GM12891 (cell line): ENCODE data around the gene CXCR6.

Experiments used
- DNase-seq: peaks from one replicate; pipeline ENCODE4 v3.0.0; 2011; ENCODE audit warnings: low spot score; ENCODE audit not compliant: insufficient read length
- FAIRE-seq: peaks from 2 replicates; lab custom pipeline; 2011; peaks lifted over from hg19 to GRCh38; lab: Jason Lieb, UNC
- PAX5 ChIP-seq: IDR thresholded peaks from 2 replicates; pipeline ENCODE4 v1.6.1; 2011; ENCODE audit warnings: low read length, moderate library complexity, mild to moderate bottlenecking; ENCODE audit not compliant: insufficient read depth, severe bottlenecking
- POLR2A ChIP-seq: IDR thresholded peaks from 2 replicates; pipeline ENCODE4 v1.6.1; 2011; ENCODE audit warnings: low read depth, low read length, control low read depth
- POLR2AphosphoS5 ChIP-seq: IDR thresholded peaks from 2 replicates; pipeline ENCODE4 v1.6.1; 2011; ENCODE audit warnings: low read depth, low read length, control low read depth
- POU2F2 ChIP-seq: IDR thresholded peaks from 2 replicates; pipeline ENCODE4 v1.6.1; 2011; ENCODE audit warnings: low read depth, mild to moderate bottlenecking, control low read depth, low read length, moderate library complexity
- SPI1 ChIP-seq: IDR thresholded peaks from 2 replicates; pipeline ENCODE4 v1.6.1; 2011; ENCODE audit warnings: low read depth, low read length, control low read depth
- TAF1 ChIP-seq: IDR thresholded peaks from 2 replicates; pipeline ENCODE4 v1.6.1; 2011; ENCODE audit warnings: low read depth, low read length, control low read depth

The CXCR6 gene

DNA sequence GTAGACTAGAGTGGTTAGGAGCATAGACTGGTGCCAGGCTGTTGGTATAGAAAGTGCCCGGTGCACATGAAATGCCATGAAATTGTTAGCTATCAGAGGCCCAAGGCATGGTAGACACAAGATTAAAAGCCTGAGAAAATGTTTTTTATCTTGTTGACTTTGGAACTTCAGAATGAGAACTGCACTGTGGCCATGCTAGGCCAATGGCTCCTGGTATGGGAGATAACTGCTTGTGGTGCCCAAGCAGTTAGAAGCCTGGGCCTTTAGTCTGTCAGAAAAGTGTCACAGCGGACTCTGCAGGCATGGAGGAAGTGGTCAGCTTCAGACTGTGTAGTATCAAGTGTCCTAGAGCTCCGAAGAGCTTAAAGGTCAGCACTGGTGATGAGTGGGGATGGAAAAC is 40.5 kb downstream of the CXCR6 start:
- TF ChIP-seq POU2F2 (no peak), PAX5 (no peak), TAF1 (no peak), SPI1 (no peak), POLR2A (no peak), POLR2AphosphoS5 (no peak)
- FAIRE-seq (no peak), DNase-seq (no peak)

DNA sequence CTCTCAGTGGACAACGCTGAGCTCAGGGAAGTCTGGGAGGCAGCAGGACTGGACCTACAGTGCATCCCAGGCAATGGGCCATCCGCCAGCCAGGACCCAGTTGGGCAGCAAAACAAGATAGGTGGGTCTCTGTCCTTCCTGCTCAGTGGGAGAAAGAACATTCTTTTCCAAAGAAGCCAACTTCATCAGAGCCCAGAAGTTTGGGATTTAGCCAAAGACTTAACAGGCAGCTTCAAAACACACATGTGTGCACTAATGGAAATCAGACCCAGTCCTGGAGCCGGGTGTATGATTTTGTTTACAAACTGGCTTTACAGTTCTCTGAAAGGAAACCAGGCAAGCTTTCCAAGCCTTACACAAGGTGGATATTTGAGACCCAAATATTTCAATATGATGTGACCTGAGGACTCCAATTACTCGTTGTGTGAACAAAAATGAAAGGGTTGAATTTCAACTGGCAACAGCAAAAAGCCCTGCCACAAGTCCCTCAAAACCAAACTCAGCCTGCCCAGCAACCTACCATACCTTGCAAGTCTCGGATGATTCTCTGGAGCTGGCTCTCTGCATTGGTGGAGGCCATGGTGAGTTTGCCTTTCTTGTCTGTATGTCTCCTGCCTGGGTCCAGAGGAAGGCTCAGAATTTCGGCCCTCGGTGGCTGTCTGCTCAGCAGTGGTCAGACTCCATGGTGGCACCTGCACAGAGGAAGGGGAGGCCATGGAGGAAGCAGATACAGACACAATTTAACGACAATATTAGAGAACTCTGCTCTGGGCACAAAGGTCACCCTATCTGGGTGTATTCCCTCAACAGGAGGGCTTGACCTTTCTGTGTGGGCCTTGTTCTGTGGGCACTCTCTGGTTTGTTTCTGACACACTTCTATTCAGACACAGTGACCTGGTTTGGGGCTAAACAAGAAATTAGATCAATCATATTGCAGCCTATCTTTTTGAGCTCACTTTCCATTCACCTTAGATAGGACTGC is 41.4 kb downstream of the CXCR6 start:
- no peak for FAIRE-seq
- no peak for DNase-seq
- no peak for TF ChIP-seq POU2F2
- TF ChIP-seq POLR2A, result no peak
- no peak for TF ChIP-seq SPI1
- TF ChIP-seq TAF1, result no peak
- no peak for TF ChIP-seq PAX5
- no peak for TF ChIP-seq POLR2AphosphoS5

DNA sequence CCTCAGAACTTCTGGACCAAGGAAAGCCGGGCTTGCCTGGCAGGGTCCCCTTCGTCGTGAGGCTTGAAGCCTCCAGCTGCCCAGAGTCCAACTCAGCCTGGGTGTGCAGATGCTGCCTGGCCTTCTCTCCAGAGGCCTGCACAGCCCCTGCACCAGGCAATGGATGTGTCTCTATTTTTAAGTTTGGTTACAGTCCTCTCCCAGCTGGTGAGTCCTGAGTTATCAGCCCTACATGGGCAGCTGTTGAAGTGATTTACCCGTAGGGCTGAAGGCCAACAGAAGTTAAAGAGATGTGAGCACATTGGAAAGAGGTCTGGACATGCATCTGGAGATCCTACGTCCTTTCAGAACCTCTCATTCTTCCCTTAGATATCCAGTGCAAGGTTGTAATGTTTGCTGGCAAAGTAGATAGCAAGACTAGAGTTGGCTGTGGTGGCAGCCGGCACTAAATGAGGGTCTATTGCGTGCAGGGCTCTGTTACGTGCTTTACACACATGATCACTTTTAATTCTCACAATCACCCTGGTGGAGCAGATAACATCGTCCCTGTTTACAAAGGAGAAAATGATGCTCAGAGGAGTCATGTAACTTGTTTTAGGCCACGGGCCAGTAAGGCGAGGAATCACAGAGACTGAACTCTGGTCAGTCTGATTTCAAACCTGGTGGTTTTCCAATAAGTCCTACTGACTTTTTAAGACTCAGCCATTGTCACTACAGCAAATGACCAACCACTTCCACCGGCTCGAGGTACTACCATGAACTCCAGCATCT is 42.5 kb downstream of the CXCR6 start:
- DNase-seq, result no peak
- FAIRE-seq, result peak; percentile 35
- TF ChIP-seq TAF1, result no peak
- TF ChIP-seq POU2F2, result no peak
- TF ChIP-seq POLR2AphosphoS5, result no peak
- TF ChIP-seq PAX5, result no peak
- no peak for TF ChIP-seq POLR2A
- no peak for TF ChIP-seq SPI1

DNA sequence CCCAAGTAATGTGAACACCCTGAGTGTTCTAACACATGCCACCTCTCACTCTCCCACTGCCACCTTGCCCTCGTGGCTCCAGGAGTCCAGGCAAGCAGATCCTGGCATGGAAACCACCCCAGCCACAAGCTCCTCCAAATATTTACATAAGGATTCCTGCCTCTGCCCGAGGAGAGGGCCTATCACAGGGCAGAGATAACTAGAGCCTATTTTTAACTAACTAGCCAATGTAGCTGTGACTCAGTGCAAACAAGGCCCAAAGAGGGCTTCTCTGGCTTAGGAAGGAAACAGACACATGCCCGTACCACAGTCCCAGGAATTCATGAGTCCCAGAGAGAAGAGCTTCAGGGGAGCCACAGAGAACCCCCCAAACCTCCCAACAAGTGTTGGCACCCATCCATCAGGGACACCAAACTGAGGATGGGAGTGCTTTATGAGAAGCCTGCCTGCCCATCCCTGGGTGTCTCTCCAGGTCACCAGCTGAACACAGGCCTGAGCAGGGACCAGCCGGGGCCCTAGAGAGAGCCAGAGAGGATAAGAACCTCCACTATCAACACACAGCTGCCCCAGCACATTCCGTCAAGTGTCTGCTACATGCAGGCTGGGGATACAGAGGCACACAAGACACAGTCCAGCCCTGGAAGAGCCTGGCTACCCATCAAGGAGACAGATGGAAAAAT is 43.2 kb downstream of the CXCR6 start:
- DNase-seq (no peak), FAIRE-seq (no peak)
- no peak for TF ChIP-seq TAF1
- no peak for TF ChIP-seq POLR2A
- TF ChIP-seq SPI1, result no peak
- no peak for TF ChIP-seq POU2F2
- no peak for TF ChIP-seq PAX5

DNA sequence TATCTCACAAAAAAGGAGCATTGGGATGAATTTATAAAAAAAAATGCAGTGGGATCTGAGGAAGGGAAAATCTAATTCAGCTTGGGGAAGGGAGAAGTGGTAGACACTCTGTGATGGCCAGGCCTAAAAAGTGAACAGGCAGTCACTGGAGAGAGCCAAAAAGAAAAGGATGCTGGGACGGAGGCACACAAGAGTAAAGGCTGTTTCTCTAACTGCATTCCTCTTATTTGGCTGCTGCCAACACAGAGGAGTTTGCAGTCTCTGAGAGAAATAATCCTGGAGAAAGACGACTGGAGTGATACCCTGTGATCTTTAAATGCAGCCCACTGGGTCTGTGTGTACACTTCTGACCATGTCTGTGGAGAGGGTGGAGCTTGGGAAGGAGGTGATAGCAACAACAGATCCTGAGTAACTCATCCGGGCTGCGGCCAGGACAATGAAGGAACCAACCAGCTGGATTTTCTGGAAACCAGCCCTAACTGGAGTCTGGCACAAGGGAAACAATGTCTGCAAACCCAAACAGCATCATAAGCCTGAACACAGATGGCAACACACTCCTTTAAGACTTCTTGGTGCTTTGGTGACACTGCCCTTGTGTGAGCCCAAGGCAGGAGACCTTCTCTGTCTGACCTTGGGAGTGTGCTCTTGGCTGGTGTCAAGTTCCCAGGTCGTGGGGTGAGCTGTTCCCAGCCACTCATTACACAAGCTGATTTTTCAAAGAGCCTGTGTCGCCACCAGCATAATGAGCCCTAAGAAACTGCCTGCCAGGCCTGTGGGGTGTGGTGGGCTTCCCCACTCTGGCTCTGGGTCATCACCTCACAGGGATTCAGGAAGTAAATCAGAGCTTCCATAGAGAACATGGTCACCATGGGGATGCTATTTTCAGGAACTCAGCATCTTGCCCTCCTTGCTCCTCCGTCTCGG is 44.4 kb downstream of the CXCR6 start:
- TF ChIP-seq SPI1, result no peak
- TF ChIP-seq PAX5, result no peak
- no peak for TF ChIP-seq POLR2A
- no peak for TF ChIP-seq TAF1
- no peak for TF ChIP-seq POU2F2
- TF ChIP-seq POLR2AphosphoS5, result no peak
- DNase-seq (no peak), FAIRE-seq (peak; percentile 31)

- TF ChIP-seq TAF1 (no peak), SPI1 (no peak), POU2F2 (no peak), POLR2A (no peak), POLR2AphosphoS5 (no peak), PAX5 (no peak)
These were observed 45.1 kb downstream of the CXCR6 start for GRCh38 chr3:45988362-45988761.

DNA sequence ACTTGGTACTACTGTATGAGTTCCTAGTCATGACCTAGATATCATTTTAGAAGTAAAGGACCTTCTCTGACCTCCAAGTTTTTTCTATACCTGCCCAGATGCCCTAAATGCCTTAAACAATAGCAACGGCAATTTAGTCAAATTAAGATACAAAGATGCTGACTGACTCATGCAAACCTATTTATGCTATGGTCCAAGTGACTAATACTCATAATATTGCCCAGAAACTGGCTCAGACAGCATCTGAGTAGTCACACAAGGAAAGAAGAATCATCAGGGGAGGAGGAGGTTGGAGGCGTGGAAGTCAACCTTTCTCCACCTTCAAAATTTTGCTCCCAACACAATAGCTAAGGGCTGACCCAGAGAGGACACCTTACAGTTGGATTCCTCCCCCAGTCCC is 45.5 kb downstream of the CXCR6 start:
- TF ChIP-seq SPI1 (no peak), TAF1 (no peak), PAX5 (no peak), POLR2AphosphoS5 (no peak), POU2F2 (no peak), POLR2A (no peak)
- DNase-seq (no peak), FAIRE-seq (no peak)

More at GRCh38 chr3:45988362-45988761, 45.1 kb downstream of the CXCR6 start:
- DNase-seq, result no peak
- peak; percentile 38 for FAIRE-seq

DNA sequence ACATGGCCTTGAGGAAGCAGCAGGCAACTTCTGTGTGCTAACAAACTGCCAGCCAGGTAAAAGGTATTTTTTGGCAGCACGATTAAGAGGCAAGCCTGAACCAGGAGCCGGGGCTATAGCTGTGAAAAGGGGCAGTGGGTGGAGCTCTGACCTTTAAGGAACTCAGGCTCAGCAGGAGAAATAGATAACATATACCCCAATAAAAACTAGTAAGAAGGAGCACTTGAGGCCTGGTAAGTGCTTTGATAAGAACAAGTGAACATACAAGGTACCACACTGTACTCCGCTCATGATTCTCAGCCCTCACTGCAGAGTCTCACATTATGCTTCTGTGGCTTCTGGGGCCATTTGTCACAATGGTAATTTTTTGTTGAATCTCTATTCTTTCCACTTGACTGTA is 46.9 kb downstream of the CXCR6 start:
- TF ChIP-seq POLR2A (no peak), PAX5 (no peak), TAF1 (no peak), POLR2AphosphoS5 (no peak), SPI1 (no peak), POU2F2 (no peak)
- DNase-seq, result no peak
- FAIRE-seq, result no peak
